Measurements from ENCODE around the gene PAQR5. TPM values are rescaled to one million over a fixed set of nuclear protein-coding genes. Genes with fewer than 3 reads are reported as not detected.

PAQR5 gene
- total RNA-seq, 1 experiment from 2014 or later = 34.0 TPM

GRCh38 chr15:69413822-69414700 is 115.3 kb downstream of the PAQR5 start, which contains the start of gene KIF23 (continued):
- TF ChIP-seq JUND (IDR thresholded peaks at IDR 0.05) (no peak), ZNF274 (IDR thresholded peaks at IDR 0.05; ENCODE audit: low read depth, low read length) (no peak), ZFX (IDR thresholded peaks at IDR 0.05) (peak; percentile 90), POLR2AphosphoS5 (IDR thresholded peaks at IDR 0.05; ENCODE audit: low read depth, low read length) (peak; percentile 78), TCF7L2 (IDR thresholded peaks at IDR 0.05; ENCODE audit: borderline replicate concordance, extremely low read depth, insufficient read depth, insufficient read length) (peak; percentile 66)

- peaks cover 0 to 26% of the 10 kb centered on the region in 2 experiments; a peak in 3 of 4 replicates for H3K4me1 ChIP-seq (ENCODE audit: control insufficient read depth in 1 of 2, insufficient read depth in 2 of 2, low read length in 2 of 2)
- intact Hi-C loops (cut with micrococcal nuclease) = no loop called here
- peaks cover 15 to 25% of the 10 kb centered on the region in 2 experiments; a peak in 3 of 4 replicates for H3K36me3 ChIP-seq (ENCODE audit: control insufficient read depth in 1 of 2, insufficient read depth in 2 of 2, low read length in 2 of 2)
- TF ChIP-seq ZNF274 (IDR thresholded peaks at IDR 0.05; ENCODE audit: low read depth, low read length) (no peak), REST (IDR thresholded peaks at IDR 0.05; ENCODE audit: low read depth) (no peak), ELF1 (IDR thresholded peaks at IDR 0.05; ENCODE audit: borderline replicate concordance, low read depth) (no peak), POLR2A (IDR thresholded peaks at IDR 0.05; ENCODE audit: borderline replicate concordance, extremely low read depth, insufficient read depth, insufficient read length) (no peak), RAD21 (IDR thresholded peaks at IDR 0.05; ENCODE audit: low read depth) (no peak), ZFX (IDR thresholded peaks at IDR 0.05) (peak; percentile 67)
- H3K4me3 ChIP-seq (replicated peaks in 1 of 2; ENCODE audit: low read depth in 1 of 2, low read length in 2 of 2) = peak overlapping the region; percentile 89 to 92
- H4K20me1 ChIP-seq (ENCODE audit: insufficient read depth) = no peaks in the 10 kb centered on the region; the same call in 1 of the 2 replicates
- no peaks in the 10 kb centered on the region for H3K9me3 ChIP-seq (ENCODE audit: control insufficient read depth in 1 of 2, insufficient read depth in 1 of 2, low read depth in 1 of 2, low read length in 2 of 2)
- H3K9me2 ChIP-seq (ENCODE audit: insufficient read depth) = no peaks in the 10 kb centered on the region
- H3K27me3 ChIP-seq (ENCODE audit: insufficient read depth, low read length) = no peaks in the 10 kb centered on the region
- ChIA-PET RAD21 (ENCODE audit: low non-redundant PET in 1 of 2, low total read pairs in 2 of 2, uncharacterized antibody in 2 of 2, unreplicated experiment in 2 of 2) (interaction anchor here in 1 of 2 experiments (0.6 kb wide), 1 partner anchor 383 kb away, joined by 3 read pairs; no protein-coding TSS in a partner anchor), POLR2A (interaction anchor here (1.0 to 1.6 kb wide), 3 partner anchors 9 to 38 kb away, joined by 3 to 5 read pairs (median 4); partner anchors contain the start of gene RPLP1), CTCF (interaction anchor here (1.0 to 1.5 kb wide), 2 partner anchors 20 to 356 kb away, joined by 4 read pairs; no protein-coding TSS in a partner anchor)
- peak; percentile 4 for DNase-seq (ENCODE audit: low read depth, low spot score)
- peak overlapping the region; percentile 94 for H3K9ac ChIP-seq (ENCODE audit: low read length)
- peaks cover 60% of the 10 kb centered on the region for H3K79me2 ChIP-seq (ENCODE audit: insufficient read depth, low read length)
- peak; percentile 54 for ATAC-seq
- H2AFZ ChIP-seq (ENCODE audit: low read depth, low read length, poor library complexity, severe bottlenecking) = no peak overlapping the region
- no TSS peak for BruUV-seq (replicated peaks)
- H3K27ac ChIP-seq (ENCODE audit: low read depth, low read length) = peak overlapping the region; percentile 83
- peak overlapping the region; percentile 81 for H3K4me2 ChIP-seq (ENCODE audit: low read length)
Measured at GRCh38 chr15:69414701-69415167, 116.0 kb downstream of the PAQR5 start.

All from HCT116 (cell line).